GM19238 (cell line): Measurements from ENCODE around the gene CTDP1.
"Not testable (repeated sequence)": the region's sequence is repeated elsewhere in the genome, so short reads cannot be mapped to it uniquely, and the experiment has no call there.

Experiments
- DNase-seq: peaks from one replicate; pipeline ENCODE4 v3.0.0; 2011; ENCODE audit warnings: low spot score; ENCODE audit not compliant: insufficient read length

CTDP1 gene

GRCh38 chr18:79724299-79725080 lies 44.9 kb downstream of the CTDP1 start:
- no peak for DNase-seq

- DNase-seq, result no peak
Measured at GRCh38 chr18:79725486-79725885, 45.9 kb downstream of the CTDP1 start.

DNA sequence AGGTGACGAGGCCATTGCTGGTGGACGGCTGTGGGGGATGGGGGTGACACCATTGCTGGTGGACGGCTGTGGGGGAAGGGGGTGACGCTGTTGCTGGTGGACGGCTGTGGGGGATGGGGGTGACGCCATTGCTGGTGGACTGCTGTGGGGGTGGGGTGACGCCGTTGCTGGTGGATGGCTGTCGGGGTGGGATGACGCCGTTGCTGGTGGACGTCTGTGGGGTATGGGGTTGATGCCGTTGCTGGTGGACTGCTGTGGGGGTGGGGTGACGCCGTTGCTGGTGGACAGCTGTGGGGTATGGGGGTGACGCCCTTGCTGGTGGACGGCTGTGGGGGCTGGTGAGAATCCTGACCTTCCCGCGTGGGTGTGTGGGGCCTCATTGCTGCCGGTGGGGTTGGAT lies 47.1 kb downstream of the CTDP1 start:
- DNase-seq, result no peak

- DNase-seq, result no peak
Measured at GRCh38 chr18:79727211-79727610, 47.6 kb downstream of the CTDP1 start.

DNA sequence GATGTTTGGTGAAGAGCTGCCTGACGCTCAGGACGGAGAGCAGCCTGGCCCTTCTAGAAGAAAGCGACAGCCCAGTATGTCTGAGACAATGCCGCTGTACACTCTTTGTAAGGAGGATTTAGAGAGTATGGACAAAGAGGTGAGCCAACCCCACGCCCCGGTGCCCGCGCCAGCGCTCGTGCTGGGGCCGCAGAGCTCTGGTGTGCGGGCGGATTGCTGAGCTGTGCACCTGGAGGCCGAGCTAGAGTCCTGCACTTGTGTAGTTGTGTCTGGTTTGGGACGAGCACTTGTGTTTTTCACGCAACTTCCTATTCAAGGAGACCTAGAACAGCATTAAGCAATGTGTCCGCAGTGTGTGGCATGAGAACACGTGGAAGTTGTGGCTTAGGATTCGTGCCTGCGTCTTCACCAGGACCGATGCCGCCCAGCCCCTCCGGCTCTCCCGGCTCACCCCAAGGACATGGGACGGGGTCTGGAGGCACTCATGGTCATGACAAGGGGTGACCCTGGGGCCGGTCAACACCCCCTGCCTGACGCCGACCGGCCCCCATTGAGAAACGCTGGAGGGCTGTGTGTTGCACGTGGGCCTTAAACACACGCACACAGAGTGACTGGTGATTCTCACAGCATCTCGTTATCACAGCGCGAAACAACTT lies 49.5 kb downstream of the CTDP1 start:
- DNase-seq, result no peak

DNA sequence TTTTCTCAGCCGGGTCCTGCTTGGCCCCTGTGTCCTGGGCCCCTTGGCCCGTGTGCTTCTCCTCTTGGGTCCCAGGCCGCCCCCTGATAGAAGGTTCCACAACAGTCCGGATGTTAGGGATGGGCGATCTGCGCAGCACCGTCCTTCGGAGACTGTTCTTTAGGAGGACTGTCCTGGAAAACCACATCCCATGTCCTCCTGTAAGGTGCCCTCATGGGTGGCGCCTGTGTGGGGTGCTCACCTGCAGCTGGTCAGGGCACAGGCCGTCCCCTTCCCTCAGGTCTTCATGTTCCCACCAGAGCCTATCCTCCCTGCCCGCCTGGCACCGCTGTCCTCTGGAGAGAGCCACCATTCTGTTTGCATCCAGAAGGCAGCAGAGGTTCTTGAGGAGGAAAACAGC lies 50.0 kb downstream of the CTDP1 start:
- no peak for DNase-seq

- no peak for DNase-seq
Measured at GRCh38 chr18:79730804-79731203, 51.2 kb downstream of the CTDP1 start.

- not testable (repeated sequence) for DNase-seq
Measured at GRCh38 chr18:79731881-79732720, 52.5 kb downstream of the CTDP1 start.

DNA sequence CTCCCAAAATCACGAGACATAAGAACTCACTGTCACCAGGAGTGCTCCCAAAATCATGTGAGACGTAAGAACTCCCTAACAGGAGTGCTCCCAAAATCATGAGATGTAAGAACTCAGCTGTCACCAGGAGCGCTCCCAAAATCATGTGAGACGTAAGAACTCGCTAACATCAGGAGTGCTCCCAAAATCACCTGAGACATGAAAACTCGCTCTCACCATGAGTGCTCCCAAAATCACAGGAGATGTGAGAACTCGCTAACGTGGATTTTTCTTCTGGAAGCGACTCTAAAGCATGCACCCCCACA lies 53.1 kb downstream of the CTDP1 start:
- no peak for DNase-seq

DNA sequence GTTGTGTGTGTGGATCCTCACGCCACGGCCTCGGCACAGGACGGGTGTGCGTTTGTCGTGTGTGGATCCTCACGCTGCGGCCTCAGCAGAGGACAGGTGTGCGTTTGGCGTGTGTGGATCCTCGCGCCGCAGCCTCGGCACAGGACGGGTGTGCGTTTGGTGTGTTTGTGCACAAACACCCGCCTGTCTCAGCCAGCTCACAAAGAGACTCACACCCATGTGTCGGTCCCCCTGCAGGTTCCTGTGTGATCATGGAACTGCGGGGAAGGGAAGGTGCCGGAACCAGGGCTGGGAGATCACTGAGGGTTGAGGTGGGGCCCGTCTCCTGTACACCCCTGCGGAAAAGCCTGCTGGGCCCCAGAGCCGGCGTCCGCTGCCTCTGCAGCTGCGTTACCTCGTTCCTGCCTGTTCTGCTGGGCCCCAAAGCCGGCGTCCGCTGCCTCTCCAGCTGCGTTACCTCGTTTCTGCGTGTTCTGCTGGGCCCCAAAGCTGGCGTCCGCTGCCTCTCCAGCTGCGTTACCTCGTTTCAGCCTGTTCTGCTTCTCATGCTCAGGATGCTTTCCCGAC lies 53.6 kb downstream of the CTDP1 start:
- DNase-seq, result no peak

- no peak for DNase-seq
Measured at GRCh38 chr18:79733986-79734770, 54.6 kb downstream of the CTDP1 start.

DNA sequence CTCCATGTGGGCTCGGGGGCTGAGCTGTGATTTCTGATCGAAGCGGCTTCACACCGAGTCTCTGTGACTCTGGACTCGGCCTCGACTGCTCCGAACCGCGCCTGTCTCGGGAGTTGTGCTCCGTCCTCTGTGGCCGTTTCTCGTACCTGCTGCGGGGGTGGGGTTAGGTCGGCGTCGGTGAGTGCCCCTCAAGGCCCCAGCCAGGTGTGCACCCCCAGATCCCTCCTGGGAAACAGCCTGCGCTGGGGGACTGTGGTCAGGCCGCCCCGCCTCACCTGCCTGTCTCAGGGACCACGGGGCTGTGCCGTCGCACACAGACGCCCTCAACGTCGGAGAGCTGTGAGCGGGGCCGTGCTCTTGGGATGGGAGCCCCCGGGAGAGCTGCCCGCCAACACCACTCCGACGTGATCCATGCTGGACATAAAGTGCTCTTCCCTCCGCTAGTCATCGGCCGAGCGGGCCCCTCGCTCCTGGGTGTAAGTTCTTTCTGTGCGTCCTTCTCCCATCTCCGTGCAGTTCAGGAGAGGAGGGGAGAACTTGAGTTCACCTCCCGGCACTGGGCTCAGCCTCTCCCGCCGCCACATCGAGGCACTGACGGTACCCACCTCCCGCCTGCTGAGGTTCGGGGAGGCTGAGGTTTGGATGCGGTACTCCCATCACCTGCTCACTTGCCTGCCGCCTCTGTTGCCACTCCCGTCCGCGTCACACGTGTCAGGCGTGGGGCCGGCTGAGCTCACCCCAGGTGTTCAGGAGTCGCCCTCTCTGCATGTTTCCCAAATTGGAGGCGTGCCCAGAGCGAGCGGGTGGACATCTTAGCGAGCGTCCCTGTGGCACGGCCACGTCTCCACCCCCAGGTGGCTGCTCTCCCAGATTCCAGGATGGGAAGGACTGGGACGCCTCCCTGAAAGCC lies 55.7 kb downstream of the CTDP1 start:
- DNase-seq, result no peak

DNA sequence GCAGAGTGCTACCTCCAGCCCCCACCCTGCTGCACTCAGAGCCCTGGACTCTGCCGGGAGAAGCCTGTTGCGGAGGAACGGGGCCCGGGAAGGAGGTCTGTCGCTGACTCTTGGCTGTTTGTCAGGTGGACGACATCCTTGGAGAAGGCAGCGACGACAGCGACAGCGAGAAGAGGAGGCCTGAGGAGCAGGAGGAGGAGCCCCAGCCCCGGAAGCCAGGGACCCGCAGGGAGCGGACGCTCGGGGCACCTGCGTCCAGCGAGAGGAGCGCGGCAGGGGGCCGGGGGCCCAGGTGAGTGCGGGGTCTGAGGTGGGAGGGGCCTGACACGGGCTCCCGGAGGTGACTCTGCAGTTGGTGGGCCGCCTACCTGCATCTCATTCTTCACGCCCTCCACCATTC lies 56.6 kb downstream of the CTDP1 start:
- DNase-seq, result no peak

DNA sequence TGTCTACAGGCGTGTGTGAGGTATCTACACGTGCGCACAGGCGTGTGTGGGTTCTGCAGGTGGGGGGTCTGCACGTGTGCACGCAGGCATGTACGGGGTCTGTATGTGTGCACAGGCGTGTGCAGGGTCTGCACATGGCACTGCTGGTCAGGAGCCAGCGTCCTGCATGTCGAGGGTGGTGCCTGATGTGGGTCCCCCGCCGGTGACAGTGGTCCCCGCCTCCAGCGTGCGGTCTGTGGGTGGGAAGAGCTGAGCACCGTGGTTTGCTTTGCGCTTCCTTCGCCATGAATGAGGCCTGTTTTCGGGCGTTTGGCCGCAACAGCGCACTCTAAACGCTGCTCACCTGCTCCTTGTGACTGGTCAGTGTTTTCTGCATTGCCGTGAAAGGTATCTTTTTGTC lies 57.2 kb downstream of the CTDP1 start:
- DNase-seq, result no peak

DNA sequence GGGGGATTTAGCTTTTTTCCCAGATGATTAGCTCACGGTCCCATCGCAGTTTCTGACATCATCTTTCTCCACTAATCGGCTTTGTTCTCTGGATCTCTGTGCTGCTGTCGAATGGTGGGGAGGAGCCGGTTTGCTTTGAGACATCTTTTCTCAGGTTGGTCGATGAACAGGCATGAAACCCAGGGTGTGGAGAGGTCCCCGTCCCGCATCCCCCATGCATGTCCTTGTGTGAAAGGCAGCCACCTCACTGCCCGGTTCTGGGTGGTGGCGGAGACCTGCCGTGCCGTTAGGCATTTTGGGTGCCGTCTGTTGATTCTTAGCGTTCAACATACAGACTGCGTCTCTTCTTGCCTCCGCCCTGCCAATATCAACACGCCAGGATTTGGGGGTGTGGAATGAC lies 57.8 kb downstream of the CTDP1 start:
- no peak for DNase-seq

DNA sequence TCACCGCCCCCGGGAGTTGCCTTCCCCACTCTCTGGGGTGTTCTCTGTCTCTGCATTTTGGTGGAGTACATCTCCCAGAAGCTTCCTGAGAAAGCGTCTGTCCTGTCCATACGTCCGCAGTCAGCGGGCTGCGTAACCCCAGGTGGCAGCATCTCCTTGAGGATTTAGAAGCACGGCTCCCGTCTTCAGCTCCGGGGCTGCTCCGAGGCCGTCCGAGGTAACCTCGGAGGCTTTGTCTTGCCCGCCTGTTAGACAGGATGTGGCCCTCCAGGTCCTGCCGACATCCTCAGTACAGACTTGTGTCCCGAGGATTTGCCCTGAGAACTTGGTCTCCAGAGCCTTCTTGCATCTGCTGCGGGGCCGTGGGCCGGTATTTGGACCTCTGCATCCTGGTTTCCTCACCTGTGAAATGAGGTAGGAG lies 58.4 kb downstream of the CTDP1 start:
- DNase-seq, result no peak

DNA sequence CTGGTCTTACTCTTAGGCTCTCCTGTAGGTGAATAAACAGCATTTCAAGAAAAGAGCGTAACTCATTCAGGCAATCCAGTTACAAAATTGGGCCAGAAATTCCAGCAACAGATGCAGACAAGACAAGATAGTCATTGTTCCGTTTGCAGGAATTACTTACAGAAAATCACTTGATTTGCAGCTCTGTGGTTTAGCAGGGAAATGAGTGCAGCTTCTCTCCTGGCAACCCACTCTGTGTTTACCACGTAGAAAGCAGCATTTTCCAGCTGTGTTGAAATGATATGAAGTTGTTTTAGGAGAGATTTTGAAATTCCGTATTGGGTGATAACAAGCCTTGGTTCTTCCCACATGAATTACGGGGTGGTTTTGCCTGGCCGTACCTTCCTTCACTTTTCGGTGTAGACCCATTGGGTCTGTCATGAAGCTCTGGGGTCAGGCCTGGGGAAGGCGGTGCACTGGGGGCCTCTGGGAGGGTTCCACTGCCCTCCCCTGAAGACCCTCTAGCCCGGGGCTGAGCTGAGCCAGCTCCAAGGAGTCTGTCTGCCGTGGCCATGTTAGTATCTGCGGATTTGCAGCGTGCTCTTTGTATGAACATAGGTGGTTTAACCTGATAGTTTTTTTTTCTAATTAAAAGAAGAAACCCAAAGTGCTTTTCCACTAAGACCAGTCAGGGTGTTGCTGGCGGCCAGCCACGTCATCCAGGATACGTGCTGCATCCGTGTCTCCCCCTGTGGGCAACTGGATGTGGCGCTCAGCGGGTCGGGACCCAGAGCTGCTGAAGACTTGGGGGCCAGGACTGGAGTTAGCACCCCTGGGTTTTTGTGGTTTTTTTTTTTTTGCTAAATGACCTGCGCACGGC lies 59.2 kb downstream of the CTDP1 start:
- DNase-seq, result no peak

- DNase-seq, result no peak
Measured at GRCh38 chr18:79739440-79739778, 59.8 kb downstream of the CTDP1 start.

- DNase-seq, result not testable (repeated sequence)
Measured at GRCh38 chr18:79740047-79740446, 60.4 kb downstream of the CTDP1 start.
